Activated B cell treated with CpG ODN at 0.5 μM for 24 hours (primary cell): Measurements from ENCODE around the gene SP1. TPM values are rescaled to one million over a fixed set of nuclear protein-coding genes. Genes with fewer than 3 reads are reported as not detected.

ENCODE experiments used
- ATAC-seq: fragments of 200-7000 bp; cut with Tn5 transposase; one replicate; pipeline ENCODE4 v1.10.0; 2021; ENCODE audit warnings: low read depth, mild to moderate bottlenecking, moderate library complexity
- CTCF ChIA-PET: fragments of 350-600 bp; sonication (Branson Sonifier 250); formaldehyde crosslinking; loops from one replicate; lab custom pipeline; 2021; ENCODE audit warnings: antibody characterized with exemption; lab: Charles Lee
- POLR2A ChIA-PET: fragments of 350-600 bp; sonication (Branson Sonifier 250); formaldehyde crosslinking; loops from one replicate; lab custom pipeline; 2021; ENCODE audit warnings: antibody characterized with exemption; lab: Charles Lee
- DNase-seq: peaks from one replicate; pipeline ENCODE4 v3.0.0; 2022
- H3K27ac Mint-ChIP-seq: one replicate; pipeline ENCODE4 v1.8.0; 2020; ENCODE audit warnings: mixed read lengths
- H3K27me3 Mint-ChIP-seq: one replicate; pipeline ENCODE4 v1.8.0; 2021; ENCODE audit warnings: mixed read lengths
- H3K36me3 Mint-ChIP-seq: one replicate; pipeline ENCODE4 v1.8.0; 2021; ENCODE audit warnings: low read depth, mixed read lengths
- H3K4me1 Mint-ChIP-seq: one replicate; pipeline ENCODE4 v1.8.0; 2021; ENCODE audit warnings: mixed read lengths
- H3K4me3 Mint-ChIP-seq: one replicate; pipeline ENCODE4 v1.8.0; 2020; ENCODE audit warnings: mild to moderate bottlenecking, mixed read lengths
- H3K9me3 Mint-ChIP-seq: one replicate; pipeline ENCODE4 v1.8.0; 2020; ENCODE audit warnings: mixed read lengths
- intact Hi-C: fragments of 100-400 bp; cut with micrococcal nuclease; formaldehyde crosslinking; loops from one replicate; pipeline ENCODE4 v1.15.1; 2024
- total RNA-seq: library from RNA; stranded (reverse); gene quantifications from 2 replicates; pipeline ENCODE4 v1.2.3, GENCODE V29; 2022
- TF ChIP-seq, protein P1 (sequence below): fragments of 200-600 bp; IDR thresholded peaks from one replicate; pipeline ENCODE4 v1.8.0; 2022; ENCODE audit warnings: antibody characterized with exemption, mild to moderate bottlenecking

Gene SP1
- total RNA-seq, 1 donor from 2014 or later = 102 TPM

DNA sequence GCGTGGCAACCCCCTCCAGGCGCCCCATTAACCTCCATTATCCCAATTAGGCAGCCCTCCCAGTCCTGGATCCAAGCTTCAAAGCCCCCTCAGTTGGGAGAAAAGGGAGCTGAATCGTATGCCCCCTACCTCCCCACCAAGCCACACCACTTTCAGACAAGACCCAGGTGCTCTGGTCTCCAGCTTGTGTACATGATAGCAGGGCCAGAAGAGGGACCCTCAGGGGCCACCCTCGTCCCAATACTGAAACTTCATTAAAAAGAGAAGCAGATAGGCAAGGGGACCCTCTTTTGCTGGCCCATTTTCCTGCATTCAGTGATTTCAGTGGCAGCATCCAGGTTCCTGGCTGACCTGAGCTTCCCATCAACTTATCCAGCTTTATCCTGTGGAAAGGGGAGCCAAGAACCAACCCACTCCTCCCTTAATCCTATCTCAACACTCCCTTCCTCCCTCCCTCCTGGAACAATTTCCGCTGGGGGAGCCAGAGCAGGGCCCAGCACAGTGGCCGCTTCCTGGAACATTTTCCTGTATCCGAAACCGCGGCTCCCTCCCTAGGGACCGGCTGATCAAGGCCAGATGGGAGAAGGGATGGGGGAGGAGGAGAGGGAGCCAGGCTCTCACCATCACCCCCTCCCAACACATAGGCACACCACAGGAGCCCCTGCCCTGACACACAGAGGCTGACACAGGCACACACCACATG, 34.3 kb upstream of the SP1 start:
- Mint-ChIP-seq H3K9me3 (no peaks in the 10 kb centered on the region), H3K27me3 (peaks cover under 1% of the 10 kb centered on the region), H3K27ac (no peak overlapping the region), H3K4me1 (peaks cover 15% of the 10 kb centered on the region), H3K36me3 (no peaks in the 10 kb centered on the region), H3K4me3 (peak overlapping the region; percentile 93)
- ChIA-PET CTCF (interaction anchor here (0.6 to 4.4 kb wide), 31 partner anchors 10 to 307 kb away, joined by 3 to 148 read pairs (median 4); partner anchors contain the start of genes AAAS, AMHR2, ESPL1 and MYG1), POLR2A (interaction anchor here (0.5 to 2.8 kb wide), 16 partner anchors 10 to 188 kb away, joined by 3 to 24 read pairs (median 5); partner anchors contain the start of genes AAAS, PFDN5, SP1 and TARBP2)
- intact Hi-C loops = loop anchor here (1.0 kb wide), 5 partner anchors 21 to 279 kb away; no protein-coding TSS in a partner anchor
- peak; percentile 8 for ATAC-seq
- TF ChIP-seq, protein P1, sequence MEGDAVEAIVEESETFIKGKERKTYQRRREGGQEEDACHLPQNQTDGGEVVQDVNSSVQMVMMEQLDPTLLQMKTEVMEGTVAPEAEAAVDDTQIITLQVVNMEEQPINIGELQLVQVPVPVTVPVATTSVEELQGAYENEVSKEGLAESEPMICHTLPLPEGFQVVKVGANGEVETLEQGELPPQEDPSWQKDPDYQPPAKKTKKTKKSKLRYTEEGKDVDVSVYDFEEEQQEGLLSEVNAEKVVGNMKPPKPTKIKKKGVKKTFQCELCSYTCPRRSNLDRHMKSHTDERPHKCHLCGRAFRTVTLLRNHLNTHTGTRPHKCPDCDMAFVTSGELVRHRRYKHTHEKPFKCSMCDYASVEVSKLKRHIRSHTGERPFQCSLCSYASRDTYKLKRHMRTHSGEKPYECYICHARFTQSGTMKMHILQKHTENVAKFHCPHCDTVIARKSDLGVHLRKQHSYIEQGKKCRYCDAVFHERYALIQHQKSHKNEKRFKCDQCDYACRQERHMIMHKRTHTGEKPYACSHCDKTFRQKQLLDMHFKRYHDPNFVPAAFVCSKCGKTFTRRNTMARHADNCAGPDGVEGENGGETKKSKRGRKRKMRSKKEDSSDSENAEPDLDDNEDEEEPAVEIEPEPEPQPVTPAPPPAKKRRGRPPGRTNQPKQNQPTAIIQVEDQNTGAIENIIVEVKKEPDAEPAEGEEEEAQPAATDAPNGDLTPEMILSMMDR = no peak
- DNase-seq = no peak

GRCh38 chr12:53346491-53346890, 33.5 kb upstream of the SP1 start:
- Mint-ChIP-seq H3K4me3 (no peak overlapping the region), H3K36me3 (no peaks in the 10 kb centered on the region), H3K27me3 (no peaks in the 10 kb centered on the region), H3K9me3 (no peaks in the 10 kb centered on the region), H3K4me1 (peaks cover 15% of the 10 kb centered on the region), H3K27ac (no peak overlapping the region)
- DNase-seq = no peak
- ChIA-PET CTCF (interaction anchor here (1.7 to 4.4 kb wide), 4 partner anchors 21 to 133 kb away, joined by 3 to 148 read pairs (median 30); partner anchors contain the start of genes AAAS and AMHR2), POLR2A (interaction anchor here (0.8 kb wide), 1 partner anchor 162 kb away, joined by 3 read pairs; no protein-coding TSS in a partner anchor)
- intact Hi-C loops = no loop called here
- TF ChIP-seq, protein P1 = no peak
- ATAC-seq = no peak

- H3K4me3 Mint-ChIP-seq = no peak overlapping the region
- H3K27ac Mint-ChIP-seq = no peak overlapping the region
- no peaks in the 10 kb centered on the region for H3K36me3 Mint-ChIP-seq
- TF ChIP-seq, protein P1 = no peak
- intact Hi-C loops = no loop called here
- ATAC-seq (no peak), DNase-seq (no peak)
- POLR2A ChIA-PET = interaction anchor here (0.5 to 0.6 kb wide), 2 partner anchors 36 to 39 kb away, joined by 4 to 6 read pairs; no protein-coding TSS in a partner anchor
- CTCF ChIA-PET = interaction anchor here (0.6 to 1.3 kb wide), 6 partner anchors 9 to 248 kb away, joined by 3 to 4 read pairs (median 3); partner anchors contain the start of gene MYG1
- H3K27me3 Mint-ChIP-seq = no peaks in the 10 kb centered on the region
- peaks cover 19% of the 10 kb centered on the region for H3K4me1 Mint-ChIP-seq
- H3K9me3 Mint-ChIP-seq = no peaks in the 10 kb centered on the region
Measured at GRCh38 chr12:53347905-53348304, 32.1 kb upstream of the SP1 start.

DNA sequence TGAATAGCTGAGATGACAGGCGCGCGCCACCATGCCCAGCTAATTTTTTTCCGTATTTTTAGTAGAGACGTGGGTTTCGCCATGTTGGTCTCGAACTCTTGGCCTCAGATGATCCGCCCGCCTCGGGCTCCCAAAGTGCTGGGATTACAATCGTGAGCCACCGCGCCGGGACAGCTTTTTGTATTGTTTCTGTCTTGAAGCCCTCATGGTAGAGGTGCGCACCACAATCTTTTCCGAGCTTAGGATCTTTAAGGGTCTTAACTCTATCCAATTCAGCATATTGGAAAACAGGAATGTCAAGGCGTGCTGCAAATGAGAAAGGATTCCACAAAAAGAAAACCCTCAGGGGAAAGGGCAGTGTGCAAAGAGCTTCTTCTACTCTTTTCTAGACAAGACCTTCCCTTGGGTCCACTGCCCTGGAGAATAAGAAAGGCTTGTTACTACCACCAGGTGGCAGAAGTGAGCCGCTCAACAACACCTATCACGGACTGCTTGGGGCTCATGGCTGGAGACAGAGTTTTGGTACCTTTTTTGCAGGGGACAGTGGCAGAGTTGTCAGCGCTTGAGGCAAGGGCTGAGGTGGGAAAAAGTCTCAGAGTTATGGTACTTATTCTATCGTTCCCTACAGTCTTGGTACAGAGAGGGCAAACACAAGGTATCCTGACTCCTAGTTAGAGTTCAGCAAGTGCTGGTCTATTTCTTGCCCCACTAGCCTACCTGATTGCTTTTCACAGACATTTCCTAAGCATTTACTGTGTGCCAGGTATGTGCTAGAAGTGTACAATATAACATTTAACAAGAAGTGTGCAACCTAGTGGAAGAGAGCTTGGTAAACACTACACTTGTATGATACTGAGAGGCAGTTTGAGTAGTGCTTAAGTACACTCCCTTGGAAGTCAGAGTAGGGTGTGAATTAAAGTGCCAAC, 27.4 kb upstream of the SP1 start:
- ATAC-seq (peak; percentile 100), DNase-seq (peak; percentile 56)
- ChIA-PET CTCF (interaction anchor here (0.6 to 5.6 kb wide), 34 partner anchors 9 to 346 kb away, joined by 3 to 118 read pairs (median 4); partner anchors contain the start of genes AMHR2, EIF4B, MYG1 and NPFF), POLR2A (interaction anchor here (0.6 to 3.8 kb wide), 13 partner anchors 17 to 156 kb away, joined by 3 to 35 read pairs (median 5); partner anchors contain the start of genes AAAS, AMHR2, PRR13 and SP1)
- Mint-ChIP-seq H3K9me3 (no peaks in the 10 kb centered on the region), H3K36me3 (no peaks in the 10 kb centered on the region), H3K4me1 (peaks cover 4% of the 10 kb centered on the region), H3K27me3 (no peaks in the 10 kb centered on the region), H3K4me3 (no peak overlapping the region), H3K27ac (peak overlapping the region; percentile 37)
- TF ChIP-seq, protein P1 = no peak
- intact Hi-C loops = loop anchor here (1.0 kb wide), 5 partner anchors 30 to 156 kb away; no protein-coding TSS in a partner anchor
